Hepatocyte (in vitro differentiated cells): ENCODE measurements around the gene AMDHD1. TPM values are rescaled to one million over a fixed set of nuclear protein-coding genes. Genes with fewer than 3 reads are reported as not detected.
A peak's percentile ranks its signal among the peaks of the same experiment; 100 is the strongest.

Experiments
- DNase-seq: peaks from one replicate; pipeline ENCODE4 v3.0.0-alpha.2; 2016; ENCODE audit warnings: low spot score
- H2AFZ ChIP-seq: fragments of 200-600 bp; sonication (generic); 2 replicates; pipeline ENCODE4 v1.6.0; 2016; ENCODE audit warnings: antibody characterized with exemption, mild to moderate bottlenecking
- H3K27ac ChIP-seq: fragments of 200-600 bp; sonication (generic); 2 replicates; pipeline ENCODE4 v1.5.1; 2016; ENCODE audit warnings: mild to moderate bottlenecking
- H3K27me3 ChIP-seq: fragments of 200-600 bp; sonication (generic); 2 replicates; pipeline ENCODE4 v1.6.1; 2016
- H3K36me3 ChIP-seq: fragments of 200-600 bp; sonication (generic); replicated peaks from 2 replicates; pipeline ENCODE4 v1.5.1; 2016; ENCODE audit warnings: low read depth; ENCODE audit not compliant: insufficient read depth
- H3K4me1 ChIP-seq: fragments of 200-600 bp; sonication (generic); 2 replicates; pipeline ENCODE4 v1.5.1; 2016; ENCODE audit warnings: mild to moderate bottlenecking, moderate library complexity; ENCODE audit not compliant: insufficient read depth
- H3K4me2 ChIP-seq: fragments of 200-600 bp; sonication (generic); 2 replicates; pipeline ENCODE4 v1.6.0; 2016
- H3K4me3 ChIP-seq: fragments of 200-600 bp; sonication (generic); 2 replicates; pipeline ENCODE4 v1.5.1; 2016; ENCODE audit warnings: mild to moderate bottlenecking
- H3K79me2 ChIP-seq: fragments of 200-600 bp; sonication (generic); 2 replicates; pipeline ENCODE4 v1.6.0; 2017; ENCODE audit warnings: mild to moderate bottlenecking
- H3K9me2 ChIP-seq: fragments of 200-600 bp; sonication (generic); replicated peaks from 2 replicates; pipeline ENCODE4 v1.6.0; 2017; ENCODE audit warnings: mild to moderate bottlenecking; ENCODE audit not compliant: insufficient read depth
- H3K9me3 ChIP-seq: fragments of 200-600 bp; sonication (generic); 2 replicates; pipeline ENCODE4 v1.5.1; 2016; ENCODE audit warnings: low read depth, mild to moderate bottlenecking
- H4K20me1 ChIP-seq: fragments of 200-600 bp; sonication (generic); 2 replicates; pipeline ENCODE4 v1.6.0; 2016; ENCODE audit warnings: mild to moderate bottlenecking; ENCODE audit not compliant: insufficient read depth, poor library complexity, severe bottlenecking
- EZH2 ChIP-seq: fragments of 200-600 bp; sonication (generic); IDR thresholded peaks from 2 replicates; pipeline ENCODE4 v1.6.1; 2016; ENCODE audit warnings: antibody characterized with exemption, mild to moderate bottlenecking, borderline replicate concordance
- EZH2phosphoT487 ChIP-seq: fragments of 200-600 bp; sonication (generic); IDR thresholded peaks from one replicate; pipeline ENCODE4 v1.6.1; 2018; ENCODE audit warnings: antibody characterized with exemption, mild to moderate bottlenecking, low read depth, moderate library complexity; ENCODE audit not compliant: unreplicated experiment, severe bottlenecking
- WGBS: methylation state at CpG from one replicate; pipeline ENCODE4 v1.1.6; 2016; ENCODE audit warnings: low lambda C conversion rate; ENCODE audit errors: missing lambda C conversion rate; 5-methylcytosine and 5-hydroxymethylcytosine counted together
- polyA plus RNA-seq: library from polyadenylated mRNA; unstranded; fragments of >200 nt; fragmentation: Nextera tagmentation; extraction: Ambion mirVana; gene quantifications from 2 replicates; pipeline ENCODE4 v1.2.1, GENCODE V29; 2016
- total RNA-seq: library from RNA; depleted of rRNA; stranded (reverse); fragments of >200 nt; gene quantifications from 2 replicates; pipeline ENCODE4 v1.2.3, GENCODE V29; 2014
- TF ChIP-seq, protein P1 (sequence below): fragments of 200-600 bp; sonication (generic); IDR thresholded peaks from 2 replicates; pipeline ENCODE4 v1.5.1; 2016; ENCODE audit warnings: antibody characterized with exemption, mild to moderate bottlenecking; ENCODE audit not compliant: poor library complexity

Gene AMDHD1
- total and polyA plus RNA-seq, 2 experiments from 2014 or later: 3.0 to 3.5 TPM

DNA sequence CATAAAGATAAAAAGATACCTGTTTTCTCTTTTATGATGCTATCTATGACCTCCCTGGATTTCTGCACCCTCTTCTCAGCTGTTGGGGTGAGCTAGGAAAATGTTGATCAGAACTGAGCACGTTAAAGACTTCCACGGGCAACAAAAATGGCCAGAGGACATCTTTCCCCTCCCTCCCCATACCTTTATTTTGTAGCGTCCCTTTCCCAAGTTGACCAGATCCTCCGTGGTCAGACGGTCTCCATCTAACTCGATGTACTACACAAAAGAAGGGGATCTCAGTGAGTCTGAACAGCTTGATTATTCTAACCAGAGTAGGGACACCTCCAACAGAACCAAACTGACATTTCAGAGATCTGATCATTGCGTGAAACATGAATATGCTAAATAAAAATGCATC, 50.8 kb downstream of the AMDHD1 start:
- Histone ChIP-seq H2AFZ (no peak overlapping the region), H3K36me3 (no peaks in the 10 kb centered on the region), H3K79me2 (no peaks in the 10 kb centered on the region), H3K9me3 (no peaks in the 10 kb centered on the region), H3K4me3 (no peak overlapping the region), H3K9me2 (no peaks in the 10 kb centered on the region), H4K20me1 (no peaks in the 10 kb centered on the region), H3K4me2 (no peak overlapping the region), H3K27me3 (no peaks in the 10 kb centered on the region), H3K27ac (no peak overlapping the region), H3K4me1 (no peaks in the 10 kb centered on the region)
- 88% methylated on average over 7 of the region's 7 CpGs for WGBS
- TF ChIP-seq EZH2 (no peak), EZH2phosphoT487 (no peak)
- TF ChIP-seq, protein P1, sequence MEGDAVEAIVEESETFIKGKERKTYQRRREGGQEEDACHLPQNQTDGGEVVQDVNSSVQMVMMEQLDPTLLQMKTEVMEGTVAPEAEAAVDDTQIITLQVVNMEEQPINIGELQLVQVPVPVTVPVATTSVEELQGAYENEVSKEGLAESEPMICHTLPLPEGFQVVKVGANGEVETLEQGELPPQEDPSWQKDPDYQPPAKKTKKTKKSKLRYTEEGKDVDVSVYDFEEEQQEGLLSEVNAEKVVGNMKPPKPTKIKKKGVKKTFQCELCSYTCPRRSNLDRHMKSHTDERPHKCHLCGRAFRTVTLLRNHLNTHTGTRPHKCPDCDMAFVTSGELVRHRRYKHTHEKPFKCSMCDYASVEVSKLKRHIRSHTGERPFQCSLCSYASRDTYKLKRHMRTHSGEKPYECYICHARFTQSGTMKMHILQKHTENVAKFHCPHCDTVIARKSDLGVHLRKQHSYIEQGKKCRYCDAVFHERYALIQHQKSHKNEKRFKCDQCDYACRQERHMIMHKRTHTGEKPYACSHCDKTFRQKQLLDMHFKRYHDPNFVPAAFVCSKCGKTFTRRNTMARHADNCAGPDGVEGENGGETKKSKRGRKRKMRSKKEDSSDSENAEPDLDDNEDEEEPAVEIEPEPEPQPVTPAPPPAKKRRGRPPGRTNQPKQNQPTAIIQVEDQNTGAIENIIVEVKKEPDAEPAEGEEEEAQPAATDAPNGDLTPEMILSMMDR: no peak
- no peak for DNase-seq

DNA sequence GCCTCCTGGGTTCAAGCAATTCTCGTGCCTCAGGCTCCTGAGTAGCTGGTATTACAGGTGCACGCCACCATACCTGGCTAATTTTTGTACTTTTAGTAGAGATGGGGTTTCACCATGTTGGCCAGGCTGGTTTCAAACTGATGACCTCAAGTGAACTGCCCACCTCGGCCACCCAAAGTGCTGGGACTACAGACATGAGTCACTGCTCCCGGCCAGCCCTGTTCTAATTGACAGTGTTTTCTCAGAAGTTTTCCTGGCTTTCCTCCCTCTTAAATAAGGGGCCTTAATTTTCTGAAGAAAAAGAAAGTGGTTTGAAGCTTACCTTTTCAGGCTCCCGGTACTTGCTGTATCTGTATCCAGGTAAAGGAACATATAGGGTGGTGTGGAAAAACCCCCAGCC, 51.3 kb downstream of the AMDHD1 start:
- DNase-seq: no peak
- H3K4me1 ChIP-seq: no peaks in the 10 kb centered on the region
- TF ChIP-seq, protein P1: no peak
- TF ChIP-seq EZH2: no peak
- TF ChIP-seq EZH2phosphoT487: no peak
- H3K79me2 ChIP-seq: no peaks in the 10 kb centered on the region
- no peak overlapping the region for H3K4me3 ChIP-seq
- H3K36me3 ChIP-seq: no peaks in the 10 kb centered on the region
- no peak overlapping the region for H2AFZ ChIP-seq
- no peaks in the 10 kb centered on the region for H3K9me2 ChIP-seq
- no peaks in the 10 kb centered on the region for H3K27me3 ChIP-seq
- H4K20me1 ChIP-seq: no peaks in the 10 kb centered on the region
- no peaks in the 10 kb centered on the region for H3K9me3 ChIP-seq
- H3K27ac ChIP-seq: no peak overlapping the region
- WGBS: 92% methylated on average over 5 of the region's 5 CpGs
- H3K4me2 ChIP-seq: no peak overlapping the region

GRCh38 chr12:95995238-95996031, 52.3 kb downstream of the AMDHD1 start:
- WGBS: 97% methylated on average over 28 of the region's 29 CpGs
- H2AFZ ChIP-seq: no peak overlapping the region
- no peaks in the 10 kb centered on the region for H4K20me1 ChIP-seq
- no peaks in the 10 kb centered on the region for H3K9me2 ChIP-seq
- no peak overlapping the region for H3K4me3 ChIP-seq
- no peaks in the 10 kb centered on the region for H3K9me3 ChIP-seq
- H3K27ac ChIP-seq: peak overlapping the region; percentile 42
- DNase-seq: no peak
- H3K4me2 ChIP-seq: no peak overlapping the region
- no peaks in the 10 kb centered on the region for H3K27me3 ChIP-seq
- no peaks in the 10 kb centered on the region for H3K4me1 ChIP-seq
- TF ChIP-seq EZH2phosphoT487 (no peak), EZH2 (no peak)
- TF ChIP-seq, protein P1: no peak
- no peaks in the 10 kb centered on the region for H3K36me3 ChIP-seq
- H3K79me2 ChIP-seq: no peaks in the 10 kb centered on the region
